A549 (cell line): ENCODE results near the gene VSTM2B.

Experiments
- SREBF2 ChIP-seq: fragments of 450-650 bp; IDR thresholded peaks from 2 replicates; pipeline ENCODE4 v1.6.1; 2014; ENCODE audit warnings: mild to moderate bottlenecking, moderate library complexity
- TP53 ChIP-seq: fragments of 250-450 bp; sonication (Bioruptor Pico); IDR thresholded peaks from 2 replicates; pipeline ENCODE4 v1.5.0; 2021; ENCODE audit warnings: mild to moderate bottlenecking, moderate library complexity
- TF ChIP-seq, protein P1 (sequence below): fragments of >200 bp; sonication (Bioruptor Twin); formaldehyde crosslinking; IDR thresholded peaks from 3 replicates; pipeline ENCODE4 v1.5.1; 2016

DNA sequence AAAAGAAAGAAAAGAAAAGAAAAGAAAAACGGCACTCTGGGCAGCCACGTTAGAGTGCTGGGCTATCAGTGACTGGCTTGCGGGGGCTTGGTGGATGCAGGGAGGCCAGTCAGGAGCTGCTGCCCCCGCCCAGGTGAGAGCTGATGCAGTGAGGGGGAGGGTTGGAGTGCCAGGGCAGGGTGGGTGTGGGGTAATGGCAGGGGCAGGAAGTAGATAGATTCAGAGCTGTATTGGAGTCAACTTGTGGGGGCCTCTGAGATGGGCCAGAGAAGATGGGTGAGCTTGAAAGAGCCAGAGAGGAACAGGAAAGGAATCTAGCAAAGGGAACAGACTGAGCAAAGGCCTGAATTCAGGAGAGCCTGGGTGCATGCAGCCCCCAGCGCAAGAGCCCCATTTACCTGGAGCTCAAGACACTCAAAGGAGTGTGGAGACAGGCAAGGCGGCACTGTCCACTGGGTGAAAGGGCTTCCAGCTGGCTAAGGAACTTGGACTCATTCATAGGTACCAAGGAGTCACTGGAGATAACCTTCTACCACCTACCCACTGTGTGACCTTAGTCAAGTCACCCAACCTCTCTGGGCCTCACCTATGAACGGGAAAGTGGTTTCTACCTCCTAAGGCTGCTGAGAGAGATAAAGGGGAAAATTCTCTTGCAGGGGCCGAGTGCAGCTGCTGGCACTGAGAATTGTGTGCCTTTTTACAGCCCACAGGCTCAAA is 20.2 kb downstream of the VSTM2B start:
- TF ChIP-seq TP53 (CRISPR knock-in tag) (no peak), SREBF2 (no peak)
- TF ChIP-seq, protein P1, sequence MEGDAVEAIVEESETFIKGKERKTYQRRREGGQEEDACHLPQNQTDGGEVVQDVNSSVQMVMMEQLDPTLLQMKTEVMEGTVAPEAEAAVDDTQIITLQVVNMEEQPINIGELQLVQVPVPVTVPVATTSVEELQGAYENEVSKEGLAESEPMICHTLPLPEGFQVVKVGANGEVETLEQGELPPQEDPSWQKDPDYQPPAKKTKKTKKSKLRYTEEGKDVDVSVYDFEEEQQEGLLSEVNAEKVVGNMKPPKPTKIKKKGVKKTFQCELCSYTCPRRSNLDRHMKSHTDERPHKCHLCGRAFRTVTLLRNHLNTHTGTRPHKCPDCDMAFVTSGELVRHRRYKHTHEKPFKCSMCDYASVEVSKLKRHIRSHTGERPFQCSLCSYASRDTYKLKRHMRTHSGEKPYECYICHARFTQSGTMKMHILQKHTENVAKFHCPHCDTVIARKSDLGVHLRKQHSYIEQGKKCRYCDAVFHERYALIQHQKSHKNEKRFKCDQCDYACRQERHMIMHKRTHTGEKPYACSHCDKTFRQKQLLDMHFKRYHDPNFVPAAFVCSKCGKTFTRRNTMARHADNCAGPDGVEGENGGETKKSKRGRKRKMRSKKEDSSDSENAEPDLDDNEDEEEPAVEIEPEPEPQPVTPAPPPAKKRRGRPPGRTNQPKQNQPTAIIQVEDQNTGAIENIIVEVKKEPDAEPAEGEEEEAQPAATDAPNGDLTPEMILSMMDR = no peak
